Astrocyte (in vitro differentiated cells and primary cell): ENCODE results near the gene FIZ1.

ENCODE experiments used
- CTCF ChIP-seq: IDR thresholded peaks from 2 replicates; pipeline ENCODE4 v1.5.1; 2011; ENCODE audit warnings: low read depth, mild to moderate bottlenecking, inconsistent platforms, low read length, moderate library complexity; ENCODE audit not compliant: insufficient read depth
- EZH2 ChIP-seq: IDR thresholded peaks from 2 replicates; pipeline ENCODE4 v1.6.1; 2012; ENCODE audit warnings: mild to moderate bottlenecking, low read length, inconsistent platforms; ENCODE audit not compliant: insufficient read depth

- TF ChIP-seq CTCF (no peak), EZH2 (no peak)
Measured at GRCh38 chr19:55644191-55644833, 45.0 kb upstream of the FIZ1 start.
